ENCODE measurements around the gene SETBP1. TPM values are rescaled to one million over a fixed set of nuclear protein-coding genes. Genes with fewer than 3 reads are reported as not detected.

Gene SETBP1
- total and polyA plus RNA-seq, 9 of the 15 experiments (the other 6 are each of a cell fraction or from before 2014, with no cell fraction given), result under 0.01 to 0.13 (median 0.04) TPM

GRCh38 chr18:45102126-45102525 lies 421.4 kb downstream of the SETBP1 start:
- H3K4me2 ChIP-seq (ENCODE audit: insufficient read depth, low read length), result no peak overlapping the region
- 0% methylated on average over 2 of the region's 3 CpGs for WGBS (ENCODE audit: insufficient coverage, low coverage, missing lambda C conversion rate)
- in situ Hi-C loops (cut with MboI) (no loop called here), intact Hi-C loops (cut with micrococcal nuclease) (no loop called here)
- ATAC-seq (no peak), FAIRE-seq (no peak), DNase-seq (ENCODE audit: extremely low read depth in 1 of 4, low spot score in 3 of 4) (no peak)
- POLR2A ChIA-PET, result no interaction called here
- H4K20me1 ChIP-seq (replicated peaks; ENCODE audit: control insufficient read depth, insufficient read depth, low read length), result no peaks in the 10 kb centered on the region
- no peaks in the 10 kb centered on the region for H3K9me3 ChIP-seq (replicated peaks; ENCODE audit: control insufficient read depth, insufficient read depth, low read depth, low read length)
- H3K4me3 ChIP-seq, result no peak overlapping the region
- H3K9ac ChIP-seq (ENCODE audit: insufficient read depth in 1 of 2, low read depth in 2 of 2, low read length in 2 of 2), result no peak overlapping the region
- no peaks in the 10 kb centered on the region for H3K27me3 ChIP-seq (ENCODE audit: control insufficient read depth in 2 of 2, insufficient read depth in 2 of 2, low read length in 2 of 2)
- H3K4me1 ChIP-seq (replicated peaks in 1 of 2; ENCODE audit: control insufficient read depth in 2 of 2, insufficient read depth in 2 of 2, low read length in 2 of 2), result no peaks in the 10 kb centered on the region
- no peaks in the 10 kb centered on the region for H3K79me2 ChIP-seq (ENCODE audit: control insufficient read depth, insufficient read depth, low read length)
- no peaks in the 10 kb centered on the region for H3K36me3 ChIP-seq (ENCODE audit: control insufficient read depth, insufficient read depth, low read length)
- BruUV-seq (replicated peaks), result no TSS peak
- no peak overlapping the region for H2AFZ ChIP-seq (ENCODE audit: low read depth, low read length)
- CTCF ChIA-PET (ENCODE audit: low intra/inter-chr PET ratio), result no interaction called here
- H3K27ac ChIP-seq (ENCODE audit: extremely low read depth, low read depth, low read length), result no peak overlapping the region
- H3K9me1 ChIP-seq (ENCODE audit: control insufficient read depth, insufficient read depth, low read length), result no peaks in the 10 kb centered on the region
- no peak for TF ChIP-seq ZBTB40 (IDR thresholded peaks at IDR 0.05)
- no peak for TF ChIP-seq ZBTB40 (CRISPR knock-in tag; IDR thresholded peaks at IDR 0.05)
- no peak for TF ChIP-seq KLF1 (tag; IDR thresholded peaks at IDR 0.05)
- TF ChIP-seq ATF4 (CRISPR knock-in tag; IDR thresholded peaks at IDR 0.05), result no peak
- no peak for TF ChIP-seq SRSF7 (optimal IDR thresholded peaks at IDR 0.05; ENCODE audit: low read depth, low read length)
- no peak for TF ChIP-seq RUNX1 (IDR thresholded peaks at IDR 0.05; ENCODE audit: low read depth)
- TF ChIP-seq ETV5 (CRISPR knock-in tag; IDR thresholded peaks at IDR 0.05; ENCODE audit: low read depth), result no peak
- no peak for TF ChIP-seq BRD9 (IDR thresholded peaks at IDR 0.05; ENCODE audit: low read depth, partially characterized antibody)
- no peak for TF ChIP-seq IFI16 (CRISPR knock-in tag; IDR thresholded peaks at IDR 0.05)
- no peak for TF ChIP-seq ZBTB8A (IDR thresholded peaks at IDR 0.05; ENCODE audit: partially characterized antibody)
- no peak for TF ChIP-seq POLR2B (IDR thresholded peaks at IDR 0.05; ENCODE audit: low read depth, partially characterized antibody)
- no peak for TF ChIP-seq NRF1 (conservative IDR thresholded peaks at IDR 0.05 in 1 of 2, IDR thresholded peaks at IDR 0.05 in 1 of 2)
- TF ChIP-seq ZBTB7A (IDR thresholded peaks at IDR 0.05; ENCODE audit: borderline replicate concordance, control insufficient read depth, low read depth, low read length), result no peak
